ENCODE results near the gene MYT1.

Gene MYT1

GRCh38 chr20:64254571-64255360, 90.5 kb downstream of the MYT1 start:
- H3K4me3 ChIP-seq (ENCODE audit: low read depth, low read length): peak overlapping the region; percentile 87
- DNase-seq (ENCODE audit: low read depth): no peak
- TF ChIP-seq CTCF (IDR thresholded peaks at IDR 0.05; ENCODE audit: control insufficient read depth, extremely low read depth, insufficient read depth): no peak

GRCh38 chr20:64255361-64256281, 91.4 kb downstream of the MYT1 start, which contains the start of gene PCMTD2:
PCMTD2 (plus strand) TSS chr20:64255748; CDS start chr20:64259966, 4,218 bp downstream.
- TF ChIP-seq CTCF (IDR thresholded peaks at IDR 0.05; ENCODE audit: control insufficient read depth, extremely low read depth, insufficient read depth): peak; percentile 10; the same call in 1 of the 2 replicates
- H3K4me3 ChIP-seq (ENCODE audit: low read depth, low read length): peak within 1 kb of the TSS; percentile 87
- DNase-seq (ENCODE audit: low read depth): no peak

GRCh38 chr20:64256282-64256935, 92.2 kb downstream of the MYT1 start:
- peak overlapping the region; percentile 87 for H3K4me3 ChIP-seq (ENCODE audit: low read depth, low read length)
- DNase-seq (ENCODE audit: low read depth): no peak
- no peak for TF ChIP-seq CTCF (IDR thresholded peaks at IDR 0.05; ENCODE audit: control insufficient read depth, extremely low read depth, insufficient read depth)

GRCh38 chr20:64257107-64257757, 93.0 kb downstream of the MYT1 start:
- peak overlapping the region; percentile 87 for H3K4me3 ChIP-seq (ENCODE audit: low read depth, low read length)
- no peak for TF ChIP-seq CTCF (IDR thresholded peaks at IDR 0.05; ENCODE audit: control insufficient read depth, extremely low read depth, insufficient read depth)
- no peak for DNase-seq (ENCODE audit: low read depth)

GRCh38 chr20:64258071-64258823, 94.0 kb downstream of the MYT1 start:
- TF ChIP-seq CTCF (IDR thresholded peaks at IDR 0.05; ENCODE audit: control insufficient read depth, extremely low read depth, insufficient read depth): no peak
- DNase-seq (ENCODE audit: low read depth): no peak
- no peak overlapping the region for H3K4me3 ChIP-seq (ENCODE audit: low read depth, low read length)

Data from LNCaP clone FGC (cell line).